Measurements from ENCODE around the gene AIMP1.

Gene AIMP1

DNA sequence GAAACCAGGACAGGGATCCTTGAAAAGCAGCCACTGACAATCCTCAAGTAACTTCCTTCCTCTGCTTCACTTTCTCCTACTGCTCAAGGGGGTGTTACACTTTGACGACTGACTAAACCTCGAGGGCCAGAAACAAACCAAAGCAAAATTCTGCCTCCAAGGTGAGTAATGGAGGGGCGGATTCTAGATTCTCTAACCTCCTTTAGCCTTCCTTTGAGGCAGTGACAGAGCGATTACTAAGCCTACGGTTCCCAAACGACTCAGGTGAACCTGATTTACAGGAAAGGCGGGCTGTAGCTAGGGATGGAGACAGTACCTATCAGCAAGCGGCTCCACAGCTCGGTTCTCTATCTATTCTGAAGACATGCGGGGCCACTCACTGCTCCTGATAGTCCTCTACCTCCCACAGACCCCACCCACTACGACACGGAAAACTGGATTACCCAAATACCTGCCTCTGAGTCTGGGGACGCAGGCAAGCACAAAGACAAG is 828 bp upstream of the AIMP1 start:
- Histone ChIP-seq H3K27me3 (ENCODE audit: insufficient read depth, low read length, poor library complexity) (no peaks in the 10 kb centered on the region), H3K4me2 (ENCODE audit: insufficient read depth, low read length) (peak overlapping the region; percentile 91), H4K20me1 (ENCODE audit: insufficient read depth, low read length) (no peaks in the 10 kb centered on the region), H2AFZ (ENCODE audit: low read depth, low read length) (peak overlapping the region; percentile 98), H3K27ac (ENCODE audit: low read length) (peak overlapping the region; percentile 99), H3K9ac (ENCODE audit: low read depth, low read length) (peak overlapping the region; percentile 92), H3K36me3 (ENCODE audit: insufficient read depth, low read length) (peaks cover 2% of the 10 kb centered on the region), H3K9me3 (ENCODE audit: insufficient read depth, low read length, severe bottlenecking) (no peaks in the 10 kb centered on the region), H3K4me3 (ENCODE audit: low read depth in 1 of 2, low read length in 2 of 2) (peak overlapping the region; percentile 96 to 97), H3K79me2 (ENCODE audit: insufficient read depth, low read length) (peaks cover 76% of the 10 kb centered on the region), H3K4me1 (ENCODE audit: insufficient read depth, low read length) (peaks cover 43% of the 10 kb centered on the region)
- TF ChIP-seq CTCF (IDR thresholded peaks at IDR 0.05; ENCODE audit: borderline replicate concordance, extremely low read depth, low read length, poor library complexity, severe bottlenecking) = no peak
- ATAC-seq (ENCODE audit: insufficient read depth, low read depth) = peak; percentile 32
- peak; percentile 19 for DNase-seq

DNA sequence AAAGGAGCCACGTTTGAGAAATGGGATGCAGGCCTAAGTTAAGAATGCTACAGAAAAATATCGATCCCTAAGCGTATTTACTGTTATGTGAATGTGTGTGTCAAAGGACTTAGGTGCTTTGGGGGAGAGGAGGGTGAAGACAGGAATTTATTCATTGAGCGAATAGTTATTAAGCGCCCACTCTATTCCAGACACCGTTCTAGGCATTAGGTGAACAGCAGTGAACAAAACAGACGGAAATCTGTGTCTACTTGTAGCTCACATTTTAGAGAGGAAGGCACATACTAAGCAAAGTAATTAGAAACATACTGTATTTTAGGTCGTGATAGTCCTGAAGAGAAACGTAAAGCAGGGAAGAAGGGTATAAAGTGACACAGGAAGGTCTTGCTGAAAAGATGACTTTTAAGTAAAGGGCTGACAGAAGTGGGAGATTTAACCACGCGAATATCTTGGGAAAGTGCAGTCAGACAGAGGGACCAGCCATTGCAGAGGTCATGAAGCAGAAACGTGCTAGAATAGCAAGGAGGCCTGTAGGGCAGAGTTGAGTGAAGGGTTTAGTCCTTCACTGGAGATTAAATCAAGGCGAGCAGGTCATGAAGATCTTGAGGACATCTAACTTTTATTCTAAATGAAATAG is 541 bp downstream of the AIMP1 start:
- H3K27me3 ChIP-seq (ENCODE audit: insufficient read depth, low read length, poor library complexity) = no peaks in the 10 kb centered on the region
- peak overlapping the region; percentile 98 for H2AFZ ChIP-seq (ENCODE audit: low read depth, low read length)
- peaks cover 7% of the 10 kb centered on the region for H3K36me3 ChIP-seq (ENCODE audit: insufficient read depth, low read length)
- H4K20me1 ChIP-seq (ENCODE audit: insufficient read depth, low read length) = no peaks in the 10 kb centered on the region
- peak overlapping the region; percentile 96 to 97 for H3K4me3 ChIP-seq (ENCODE audit: low read depth in 1 of 2, low read length in 2 of 2)
- H3K9ac ChIP-seq (ENCODE audit: low read depth, low read length) = peak overlapping the region; percentile 92
- H3K4me1 ChIP-seq (ENCODE audit: insufficient read depth, low read length) = peaks cover 43% of the 10 kb centered on the region
- TF ChIP-seq EZH2 (IDR thresholded peaks at IDR 0.05; ENCODE audit: borderline replicate concordance, low read depth, low read length, severe bottlenecking) = no peak
- no peak for TF ChIP-seq CTCF (IDR thresholded peaks at IDR 0.05; ENCODE audit: borderline replicate concordance, extremely low read depth, low read length, poor library complexity, severe bottlenecking)
- peaks cover 80% of the 10 kb centered on the region for H3K79me2 ChIP-seq (ENCODE audit: insufficient read depth, low read length)
- peak overlapping the region; percentile 99 for H3K27ac ChIP-seq (ENCODE audit: low read length)
- H3K4me2 ChIP-seq (ENCODE audit: insufficient read depth, low read length) = peak overlapping the region; percentile 91
- no peak for DNase-seq
- ATAC-seq (ENCODE audit: insufficient read depth, low read depth) = peak; percentile 0; the same call in 1 of the 3 replicates
- H3K9me3 ChIP-seq (ENCODE audit: insufficient read depth, low read length, severe bottlenecking) = no peaks in the 10 kb centered on the region

- TF ChIP-seq EZH2 (IDR thresholded peaks at IDR 0.05; ENCODE audit: borderline replicate concordance, low read depth, low read length, severe bottlenecking) = no peak
- TF ChIP-seq CTCF (IDR thresholded peaks at IDR 0.05; ENCODE audit: borderline replicate concordance, extremely low read depth, low read length, poor library complexity, severe bottlenecking) = no peak
- Histone ChIP-seq H3K27me3 (ENCODE audit: insufficient read depth, low read length, poor library complexity) (no peaks in the 10 kb centered on the region), H3K9ac (ENCODE audit: low read depth, low read length) (peak overlapping the region; percentile 92), H3K4me3 (ENCODE audit: low read depth in 1 of 2, low read length in 2 of 2) (peak overlapping the region; percentile 96 to 97; a peak in 3 of 4 replicates), H3K4me1 (ENCODE audit: insufficient read depth, low read length) (peaks cover 43% of the 10 kb centered on the region), H3K9me3 (ENCODE audit: insufficient read depth, low read length, severe bottlenecking) (no peaks in the 10 kb centered on the region), H3K4me2 (ENCODE audit: insufficient read depth, low read length) (peak overlapping the region; percentile 91), H3K79me2 (ENCODE audit: insufficient read depth, low read length) (peaks cover 86% of the 10 kb centered on the region), H3K27ac (ENCODE audit: low read length) (no peak overlapping the region), H4K20me1 (ENCODE audit: insufficient read depth, low read length) (no peaks in the 10 kb centered on the region), H3K36me3 (ENCODE audit: insufficient read depth, low read length) (peaks cover 7% of the 10 kb centered on the region), H2AFZ (ENCODE audit: low read depth, low read length) (no peak overlapping the region)
- no peak for ATAC-seq (ENCODE audit: insufficient read depth, low read depth)
- DNase-seq = no peak
Measured at GRCh38 chr4:106317815-106318214, 1.5 kb downstream of the AIMP1 start.
